ENCODE data around the gene TPM4. TPM values are rescaled to one million over a fixed set of nuclear protein-coding genes. Genes with fewer than 3 reads are reported as not detected.

The TPM4 gene
- total and polyA plus RNA-seq, 2 donors = 131 to 253 TPM

DNA sequence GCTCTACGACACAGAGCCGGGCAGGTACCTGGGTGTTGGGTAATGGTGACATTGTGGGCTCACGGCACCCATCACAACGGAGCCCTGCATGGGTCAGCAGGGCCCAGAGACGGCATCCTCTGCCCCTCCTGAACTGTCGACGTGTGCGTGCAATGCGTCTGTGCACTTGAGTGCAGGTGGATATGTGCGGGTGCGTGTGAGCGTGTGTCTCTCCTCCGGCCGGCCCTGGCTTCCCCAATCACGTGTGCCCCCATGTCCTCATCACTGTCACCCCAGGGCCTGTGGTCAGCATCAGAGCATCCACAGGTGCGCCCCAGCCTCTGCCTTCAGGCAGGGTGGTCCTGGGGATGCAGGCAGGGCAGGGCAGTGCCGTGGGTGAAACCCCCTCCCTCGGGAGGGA lies 37.2 kb upstream of the TPM4 start:
- Histone ChIP-seq H3K4me3 (ENCODE audit: low read length in 2 of 2) (no peak overlapping the region), H3K9me3 (ENCODE audit: control insufficient read depth in 2 of 2, insufficient read depth in 1 of 2, low read length in 1 of 2) (no peaks in the 10 kb centered on the region), H3K36me3 (ENCODE audit: control insufficient read depth in 2 of 2, insufficient read depth in 2 of 2, low read length in 1 of 2) (no peaks in the 10 kb centered on the region), H3K27me3 (ENCODE audit: control insufficient read depth in 2 of 2, insufficient read depth in 1 of 2, low read length in 1 of 2) (no peaks in the 10 kb centered on the region), H3K27ac (ENCODE audit: low read depth in 1 of 2, low read length in 1 of 2) (no peak overlapping the region), H3K4me1 (ENCODE audit: control insufficient read depth in 2 of 2, insufficient read depth in 2 of 2, low read length in 2 of 2) (peaks cover 0 to 6% of the 10 kb centered on the region in 2 donors)
- WGBS = 97% methylated on average over 18 of the region's 18 CpGs
- no peak for DNase-seq (ENCODE audit: low read depth in 6 of 9, low spot score in 9 of 9)

DNA sequence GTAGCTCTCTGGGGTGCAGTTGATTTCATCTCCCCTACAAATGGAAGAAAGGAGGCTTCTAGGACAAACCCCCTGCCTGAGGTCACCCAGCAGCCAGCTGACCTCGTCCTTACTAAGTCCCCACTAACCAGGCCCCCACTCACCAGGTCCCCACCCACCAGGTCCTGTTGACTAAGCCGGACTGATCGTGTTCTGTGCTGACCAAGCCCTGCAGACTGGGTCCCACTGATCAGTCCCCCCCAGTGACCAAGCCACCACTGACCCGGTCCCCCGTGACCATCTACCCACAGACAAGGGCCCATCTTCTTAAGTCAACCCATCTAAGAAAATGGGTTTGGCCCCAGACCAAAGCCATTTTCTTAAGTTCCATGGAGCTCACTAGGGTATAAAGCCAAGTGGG lies 36.8 kb upstream of the TPM4 start:
- Histone ChIP-seq H3K36me3 (ENCODE audit: control insufficient read depth in 2 of 2, insufficient read depth in 2 of 2, low read length in 1 of 2) (no peaks in the 10 kb centered on the region), H3K4me1 (ENCODE audit: control insufficient read depth in 2 of 2, insufficient read depth in 2 of 2, low read length in 2 of 2) (peaks cover 0 to 6% of the 10 kb centered on the region in 2 donors), H3K9me3 (ENCODE audit: control insufficient read depth in 2 of 2, insufficient read depth in 1 of 2, low read length in 1 of 2) (no peaks in the 10 kb centered on the region), H3K4me3 (ENCODE audit: low read length in 2 of 2) (no peak overlapping the region), H3K27me3 (ENCODE audit: control insufficient read depth in 2 of 2, insufficient read depth in 1 of 2, low read length in 1 of 2) (no peaks in the 10 kb centered on the region), H3K27ac (ENCODE audit: low read depth in 1 of 2, low read length in 1 of 2) (no peak overlapping the region)
- DNase-seq (ENCODE audit: low read depth in 6 of 9, low spot score in 9 of 9) = no peak
- 98% methylated on average over 5 of the region's 5 CpGs for WGBS

DNA sequence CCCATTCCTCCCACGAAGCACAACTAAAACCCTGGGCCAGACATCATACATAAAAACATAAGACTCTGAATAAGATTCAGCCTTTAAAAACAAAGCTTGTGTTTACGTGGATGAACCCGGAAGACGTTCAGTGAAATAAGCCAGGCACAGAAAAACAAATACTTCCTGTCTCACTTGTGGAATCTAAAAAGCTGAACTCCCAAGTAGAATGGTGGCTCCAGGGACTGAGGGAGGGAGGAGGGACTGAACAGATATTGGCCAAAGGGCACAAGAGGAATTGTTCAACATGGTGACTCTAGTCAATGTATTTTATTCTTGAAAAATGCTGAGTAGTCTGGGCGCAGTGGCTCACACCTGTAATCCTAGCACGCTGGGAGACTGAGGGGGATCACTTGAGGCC lies 35.7 kb upstream of the TPM4 start:
- no peak overlapping the region for H3K27ac ChIP-seq (ENCODE audit: low read depth in 1 of 2, low read length in 1 of 2)
- H3K4me3 ChIP-seq (ENCODE audit: low read length in 2 of 2) = no peak overlapping the region
- no peaks in the 10 kb centered on the region for H3K27me3 ChIP-seq (ENCODE audit: control insufficient read depth in 2 of 2, insufficient read depth in 1 of 2, low read length in 1 of 2)
- H3K36me3 ChIP-seq (ENCODE audit: control insufficient read depth in 2 of 2, insufficient read depth in 2 of 2, low read length in 1 of 2) = no peaks in the 10 kb centered on the region
- 82% methylated on average over 6 of the region's 6 CpGs for WGBS
- H3K9me3 ChIP-seq (ENCODE audit: control insufficient read depth in 2 of 2, insufficient read depth in 1 of 2, low read length in 1 of 2) = no peaks in the 10 kb centered on the region
- H3K4me1 ChIP-seq (ENCODE audit: control insufficient read depth in 2 of 2, insufficient read depth in 2 of 2, low read length in 2 of 2) = peaks cover 0 to 6% of the 10 kb centered on the region in 2 donors
- DNase-seq (ENCODE audit: low read depth in 6 of 9, low spot score in 9 of 9) = peak in 1 of 9 donors; percentile 24

DNA sequence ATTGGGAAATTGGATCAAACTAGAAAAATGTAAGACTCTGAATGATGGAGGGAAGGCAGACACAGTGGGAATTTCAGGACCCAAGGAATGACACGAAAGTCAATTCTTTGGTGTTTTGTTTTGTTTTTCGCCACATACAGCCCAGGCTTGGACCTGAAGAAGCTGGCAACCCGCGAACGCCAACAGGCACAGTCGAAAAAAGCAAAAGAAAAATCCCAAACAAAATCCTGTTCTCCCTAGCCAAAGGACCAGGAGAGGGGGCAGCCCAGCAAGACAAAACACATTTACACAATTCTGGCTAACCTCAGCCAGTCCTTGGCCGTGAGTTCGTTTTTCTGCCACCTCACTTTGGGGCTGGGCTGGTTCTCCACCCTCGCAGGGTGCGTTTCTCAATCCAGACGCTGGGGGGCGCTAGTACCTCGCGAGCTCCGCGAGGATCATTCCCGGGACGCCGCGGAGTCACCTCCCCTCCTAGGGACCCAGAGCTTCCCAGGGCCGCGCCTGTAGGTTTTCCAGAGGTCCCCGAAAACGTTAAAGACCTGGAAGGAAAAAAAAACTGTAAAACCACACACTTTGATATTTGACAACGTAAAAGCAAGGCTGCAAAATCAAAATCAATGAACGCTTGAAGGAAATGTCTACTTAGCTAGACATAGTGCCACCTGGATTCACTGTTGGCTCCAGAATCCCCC lies 34.9 kb upstream of the TPM4 start:
- WGBS = 19% methylated on average over 26 of the region's 26 CpGs
- peaks cover 0 to 6% of the 10 kb centered on the region in 2 donors for H3K4me1 ChIP-seq (ENCODE audit: control insufficient read depth in 2 of 2, insufficient read depth in 2 of 2, low read length in 2 of 2)
- H3K4me3 ChIP-seq (ENCODE audit: low read length in 2 of 2) = no peak overlapping the region
- H3K27me3 ChIP-seq (ENCODE audit: control insufficient read depth in 2 of 2, insufficient read depth in 1 of 2, low read length in 1 of 2) = no peaks in the 10 kb centered on the region
- no peak overlapping the region for H3K27ac ChIP-seq (ENCODE audit: low read depth in 1 of 2, low read length in 1 of 2)
- DNase-seq (ENCODE audit: low read depth in 6 of 9, low spot score in 9 of 9) = peak in 8 of 9 donors; percentile 12 to 67 (median 42)
- H3K9me3 ChIP-seq (ENCODE audit: control insufficient read depth in 2 of 2, insufficient read depth in 1 of 2, low read length in 1 of 2) = no peaks in the 10 kb centered on the region
- no peaks in the 10 kb centered on the region for H3K36me3 ChIP-seq (ENCODE audit: control insufficient read depth in 2 of 2, insufficient read depth in 2 of 2, low read length in 1 of 2)

DNA sequence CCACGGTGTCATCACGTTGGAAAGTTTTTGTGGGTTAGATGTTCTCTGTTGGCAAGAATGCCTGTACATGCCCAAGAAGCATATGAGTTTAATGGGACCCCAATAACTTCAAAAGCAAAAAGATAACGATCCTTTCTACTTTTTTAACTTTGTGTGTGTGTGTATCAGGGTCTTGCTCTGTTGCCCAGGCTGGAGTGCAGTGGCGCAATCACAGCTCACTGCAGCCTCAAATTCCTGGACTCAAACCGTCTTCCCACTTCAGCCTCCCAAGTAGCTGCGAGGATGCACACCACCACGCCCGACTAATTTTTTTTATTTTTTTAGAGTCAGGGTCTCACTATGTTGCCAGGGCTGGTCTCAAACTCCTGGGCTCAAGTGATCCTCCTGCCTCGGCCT lies 34.3 kb upstream of the TPM4 start:
- WGBS = 73% methylated on average over 9 of the region's 9 CpGs
- Histone ChIP-seq H3K4me3 (ENCODE audit: low read length in 2 of 2) (no peak overlapping the region), H3K27me3 (ENCODE audit: control insufficient read depth in 2 of 2, insufficient read depth in 1 of 2, low read length in 1 of 2) (no peaks in the 10 kb centered on the region), H3K9me3 (ENCODE audit: control insufficient read depth in 2 of 2, insufficient read depth in 1 of 2, low read length in 1 of 2) (no peaks in the 10 kb centered on the region), H3K36me3 (ENCODE audit: control insufficient read depth in 2 of 2, insufficient read depth in 2 of 2, low read length in 1 of 2) (no peaks in the 10 kb centered on the region), H3K27ac (ENCODE audit: low read depth in 1 of 2, low read length in 1 of 2) (no peak overlapping the region), H3K4me1 (ENCODE audit: control insufficient read depth in 2 of 2, insufficient read depth in 2 of 2, low read length in 2 of 2) (peaks cover 0 to 6% of the 10 kb centered on the region in 2 donors)
- no peak for DNase-seq (ENCODE audit: low read depth in 6 of 9, low spot score in 9 of 9)

DNA sequence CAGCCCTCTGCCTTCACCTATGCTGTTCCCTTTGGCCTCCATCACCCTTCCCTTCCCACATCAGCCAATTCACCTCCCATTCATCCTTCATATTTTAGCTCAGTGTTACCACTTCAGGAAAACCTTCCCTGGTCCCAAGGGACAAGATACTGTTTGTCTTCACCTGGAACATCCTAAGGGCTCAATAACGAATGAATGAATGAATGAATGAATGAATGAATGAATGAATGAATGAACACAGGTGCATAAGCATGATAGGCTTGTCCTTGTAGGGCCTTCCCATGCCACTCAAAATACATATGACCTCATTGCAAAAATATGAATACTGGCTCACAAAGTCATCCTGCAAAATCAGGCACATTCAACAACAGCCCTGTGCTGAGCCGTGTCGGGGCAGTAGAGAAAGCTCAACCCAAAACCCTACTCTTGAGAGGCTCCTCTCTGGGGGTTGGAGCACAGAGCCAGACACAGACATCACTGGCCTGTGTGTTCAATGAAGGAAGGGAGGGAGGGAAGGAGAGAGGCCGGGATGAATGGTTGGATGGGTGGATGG lies 33.7 kb upstream of the TPM4 start:
- H3K27ac ChIP-seq (ENCODE audit: low read depth in 1 of 2, low read length in 1 of 2) = no peak overlapping the region
- H3K36me3 ChIP-seq (ENCODE audit: control insufficient read depth in 2 of 2, insufficient read depth in 2 of 2, low read length in 1 of 2) = no peaks in the 10 kb centered on the region
- 77% methylated on average over 4 of the region's 4 CpGs for WGBS
- H3K9me3 ChIP-seq (ENCODE audit: control insufficient read depth in 2 of 2, insufficient read depth in 1 of 2, low read length in 1 of 2) = no peaks in the 10 kb centered on the region
- no peak for DNase-seq (ENCODE audit: low read depth in 6 of 9, low spot score in 9 of 9)
- no peaks in the 10 kb centered on the region for H3K27me3 ChIP-seq (ENCODE audit: control insufficient read depth in 2 of 2, insufficient read depth in 1 of 2, low read length in 1 of 2)
- H3K4me3 ChIP-seq (ENCODE audit: low read length in 2 of 2) = no peak overlapping the region
- peaks cover 0 to 6% of the 10 kb centered on the region in 2 donors for H3K4me1 ChIP-seq (ENCODE audit: control insufficient read depth in 2 of 2, insufficient read depth in 2 of 2, low read length in 2 of 2)

DNA sequence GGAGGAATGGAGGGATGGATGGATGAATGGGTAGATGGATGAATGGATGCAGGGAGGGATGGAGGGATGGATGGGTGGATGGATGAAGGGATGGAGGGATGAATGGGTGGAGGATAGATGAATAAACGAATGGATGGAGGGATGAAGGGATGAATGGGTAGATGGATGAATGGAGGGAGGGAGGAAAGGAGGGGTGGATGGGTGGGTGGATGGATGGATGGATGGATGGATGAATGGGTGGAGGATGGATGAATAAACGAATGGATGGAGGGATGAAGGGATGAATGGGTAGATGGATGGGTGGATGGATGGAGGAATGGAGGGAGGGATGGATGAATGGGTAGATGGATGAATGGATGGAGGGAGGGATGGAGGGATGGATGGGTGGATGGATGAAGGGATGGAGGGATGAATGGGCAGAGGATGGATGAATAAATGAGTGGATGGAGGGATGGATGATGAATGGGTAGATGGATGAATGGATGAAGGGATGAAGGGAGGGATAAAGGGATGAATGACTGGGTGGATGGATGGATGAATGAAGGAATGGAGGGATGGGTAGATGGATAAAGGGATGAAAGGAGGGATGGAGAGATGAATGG lies 33.0 kb upstream of the TPM4 start:
- Histone ChIP-seq H3K4me1 (ENCODE audit: control insufficient read depth in 2 of 2, insufficient read depth in 2 of 2, low read length in 2 of 2) (peaks cover 0 to 6% of the 10 kb centered on the region in 2 donors), H3K27me3 (ENCODE audit: control insufficient read depth in 2 of 2, insufficient read depth in 1 of 2, low read length in 1 of 2) (no peaks in the 10 kb centered on the region), H3K4me3 (ENCODE audit: low read length in 2 of 2) (no peak overlapping the region), H3K36me3 (ENCODE audit: control insufficient read depth in 2 of 2, insufficient read depth in 2 of 2, low read length in 1 of 2) (no peaks in the 10 kb centered on the region), H3K27ac (ENCODE audit: low read depth in 1 of 2, low read length in 1 of 2) (no peak overlapping the region), H3K9me3 (ENCODE audit: control insufficient read depth in 2 of 2, insufficient read depth in 1 of 2, low read length in 1 of 2) (no peaks in the 10 kb centered on the region)
- no peak for DNase-seq (ENCODE audit: low read depth in 6 of 9, low spot score in 9 of 9)
- 72% methylated on average over 2 of the region's 2 CpGs for WGBS

DNA sequence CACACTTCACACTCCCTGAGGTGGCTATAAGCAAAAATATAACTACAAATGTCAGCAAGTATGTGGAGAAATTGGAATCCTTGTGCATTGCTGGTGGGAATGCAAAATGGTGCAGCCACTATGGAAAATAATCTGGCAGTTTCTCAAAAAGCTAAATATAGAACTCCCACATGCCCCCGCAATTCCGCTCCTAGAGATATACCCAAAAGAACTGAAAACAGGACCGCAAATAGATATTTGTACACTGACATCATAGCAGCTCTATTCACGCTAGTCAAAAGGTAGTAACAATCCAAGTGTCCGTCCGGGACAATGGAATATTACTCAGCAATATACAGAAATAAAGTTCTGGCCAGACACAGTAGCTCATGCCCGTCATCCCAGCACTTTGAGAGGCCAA lies 31.5 kb upstream of the TPM4 start:
- Histone ChIP-seq H3K4me1 (ENCODE audit: control insufficient read depth in 2 of 2, insufficient read depth in 2 of 2, low read length in 2 of 2) (peaks cover 0 to 6% of the 10 kb centered on the region in 2 donors), H3K9me3 (ENCODE audit: control insufficient read depth in 2 of 2, insufficient read depth in 1 of 2, low read length in 1 of 2) (no peaks in the 10 kb centered on the region), H3K27ac (ENCODE audit: low read depth in 1 of 2, low read length in 1 of 2) (no peak overlapping the region), H3K36me3 (ENCODE audit: control insufficient read depth in 2 of 2, insufficient read depth in 2 of 2, low read length in 1 of 2) (no peaks in the 10 kb centered on the region), H3K27me3 (ENCODE audit: control insufficient read depth in 2 of 2, insufficient read depth in 1 of 2, low read length in 1 of 2) (no peaks in the 10 kb centered on the region), H3K4me3 (ENCODE audit: low read length in 2 of 2) (no peak overlapping the region)
- DNase-seq (ENCODE audit: low read depth in 6 of 9, low spot score in 9 of 9) = no peak
- 97% methylated on average over 7 of the region's 7 CpGs for WGBS

DNA sequence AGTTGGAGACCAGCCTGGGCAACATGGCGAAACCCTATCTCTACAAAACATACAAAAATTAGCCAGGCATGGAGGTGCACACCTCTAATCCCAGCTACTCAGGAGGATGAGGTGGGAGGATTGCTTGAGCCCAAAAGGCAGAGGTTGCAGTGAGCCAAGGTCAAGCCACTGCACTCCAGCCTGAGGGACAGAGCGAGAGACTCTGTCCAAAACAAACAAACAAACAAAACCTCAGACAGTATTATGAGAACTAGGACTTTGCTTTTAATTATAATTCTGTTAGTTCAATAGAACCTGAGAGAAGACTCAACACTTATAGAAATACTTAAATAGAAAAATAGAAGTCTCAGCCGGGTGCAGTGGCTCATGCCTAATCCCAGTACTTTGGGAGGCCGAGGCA lies 31.1 kb upstream of the TPM4 start:
- Histone ChIP-seq H3K27ac (ENCODE audit: low read depth in 1 of 2, low read length in 1 of 2) (no peak overlapping the region), H3K4me3 (ENCODE audit: low read length in 2 of 2) (no peak overlapping the region), H3K27me3 (ENCODE audit: control insufficient read depth in 2 of 2, insufficient read depth in 1 of 2, low read length in 1 of 2) (no peaks in the 10 kb centered on the region), H3K9me3 (ENCODE audit: control insufficient read depth in 2 of 2, insufficient read depth in 1 of 2, low read length in 1 of 2) (no peaks in the 10 kb centered on the region), H3K36me3 (ENCODE audit: control insufficient read depth in 2 of 2, insufficient read depth in 2 of 2, low read length in 1 of 2) (no peaks in the 10 kb centered on the region), H3K4me1 (ENCODE audit: control insufficient read depth in 2 of 2, insufficient read depth in 2 of 2, low read length in 2 of 2) (peaks cover 0 to 6% of the 10 kb centered on the region in 2 donors)
- DNase-seq (ENCODE audit: low read depth in 6 of 9, low spot score in 9 of 9) = no peak
- over 99% methylated on average over 4 of the region's 4 CpGs for WGBS

All from thymus (tissue), 11 donors.